Endothelial cell of umbilical vein (primary cell): ENCODE results near the gene KSR1. TPM values are rescaled to one million over a fixed set of nuclear protein-coding genes. Genes with fewer than 3 reads are reported as not detected.

Source experiments
- BruUV-seq: library from RNA; stranded (reverse); fragments of 400-500 nt; replicated peaks from 2 replicates; lab custom pipeline; 2021; lab: Mats Ljungman, UMichigan
- CTCF ChIA-PET: fragments of 300-600, 350-600 bp; sonication (Branson Sonifier 250); formaldehyde crosslinking; loops from one replicate; lab custom pipeline; 2021; ENCODE audit warnings: antibody characterized with exemption, inconsistent platforms; lab: Charles Lee
- POLR2A ChIA-PET: fragments of 300-600, 350-600 bp; sonication (Branson Sonifier 250); formaldehyde crosslinking; loops from one replicate; lab custom pipeline; 2021; ENCODE audit warnings: antibody characterized with exemption, inconsistent platforms; lab: Charles Lee
- DNase-seq: peaks from one replicate; pipeline ENCODE4 v3.0.0-alpha.2; 2011; ENCODE audit warnings: low read depth, low spot score
- FAIRE-seq: peaks from 2 replicates; lab custom pipeline; 2011; peaks lifted over from hg19 to GRCh38; lab: Jason Lieb, UNC
- H2AFZ ChIP-seq: 2 replicates; pipeline ENCODE4 v1.6.0; 2012; ENCODE audit warnings: low read depth, low read length, control low read depth, inconsistent platforms
- H3K27ac ChIP-seq: 2 replicates; pipeline ENCODE4 v1.5.1; 2011; ENCODE audit warnings: low read depth, mild to moderate bottlenecking, control low read depth, low read length, moderate library complexity; ENCODE audit not compliant: insufficient read depth
- H3K27me3 ChIP-seq, 2 experiments: 2 replicates each; pipeline versions ENCODE4 v1.6.0 to v1.6.1; 2011; ENCODE audit warnings: low read length in 2 of 2, mixed read lengths in 1 of 2; ENCODE audit not compliant: control insufficient read depth in 2 of 2, insufficient read depth in 2 of 2
- H3K36me3 ChIP-seq, 2 experiments: 2 replicates in 1 of 2; 3 replicates in 1 of 2; pipeline ENCODE4 v1.5.1; 2011; ENCODE audit warnings: low read length in 2 of 2, mild to moderate bottlenecking in 1 of 2, moderate library complexity in 1 of 2; ENCODE audit not compliant: control insufficient read depth in 2 of 2, insufficient read depth in 2 of 2; ENCODE audit errors: extremely low read depth in 1 of 2
- H3K4me1 ChIP-seq: 3 replicates; pipeline ENCODE4 v1.5.1; 2011; ENCODE audit warnings: mild to moderate bottlenecking, low read length; ENCODE audit not compliant: control insufficient read depth, insufficient read depth; ENCODE audit errors: extremely low read depth
- H3K4me2 ChIP-seq: 2 replicates; pipeline ENCODE4 v1.6.1; 2011; ENCODE audit warnings: low read length, control low read depth, mixed read lengths; ENCODE audit not compliant: insufficient read depth
- H3K4me3 ChIP-seq, 3 experiments: fragments of 200-600 bp in 1 of 3; sonication (generic), shearing (Covaris generic) in 1 of 3; replicated peaks in 1 of 3; 2 replicates each; pipeline ENCODE4 v1.5.1; 2011 to 2016; ENCODE audit warnings: control low read depth in 3 of 3, low read length in 3 of 3, mild to moderate bottlenecking in 2 of 3, inconsistent platforms in 1 of 3, low read depth in 1 of 3, moderate library complexity in 1 of 3; ENCODE audit not compliant: insufficient read depth in 1 of 3
- H3K79me2 ChIP-seq: 2 replicates; pipeline ENCODE4 v1.6.0; 2012; ENCODE audit warnings: low read length, inconsistent platforms; ENCODE audit not compliant: control insufficient read depth, insufficient read depth
- H3K9ac ChIP-seq: replicated peaks from 2 replicates; pipeline ENCODE3; 2011; ENCODE audit warnings: low read length, control low read depth; ENCODE audit not compliant: insufficient read depth; ENCODE audit errors: extremely low read depth
- H3K9me1 ChIP-seq: replicated peaks from 3 replicates; pipeline ENCODE4 v1.6.0; 2011; ENCODE audit warnings: mild to moderate bottlenecking, low read length; ENCODE audit not compliant: control insufficient read depth, insufficient read depth; ENCODE audit errors: extremely low read depth
- H3K9me3 ChIP-seq: replicated peaks from 2 replicates; pipeline ENCODE4 v1.5.1; 2012; ENCODE audit warnings: low read length, inconsistent platforms; ENCODE audit not compliant: control insufficient read depth, insufficient read depth
- H4K20me1 ChIP-seq: replicated peaks from 2 replicates; pipeline ENCODE3; 2011; ENCODE audit warnings: mild to moderate bottlenecking, low read length; ENCODE audit not compliant: control insufficient read depth, insufficient read depth; ENCODE audit errors: extremely low read depth
- CTCF ChIP-seq, 2 donors: IDR thresholded peaks; 1 replicate in 1 of 2; 2 replicates in 1 of 2; pipeline ENCODE4 v1.5.1; 2011; ENCODE audit warnings: low read length in 2 of 2, mild to moderate bottlenecking in 2 of 2, moderate library complexity in 2 of 2, control low read depth in 1 of 2, inconsistent platforms in 1 of 2, low read depth in 1 of 2; ENCODE audit not compliant: insufficient read depth in 1 of 2; ENCODE audit errors: extremely low read depth in 1 of 2
- FOS ChIP-seq: IDR thresholded peaks from 2 replicates; pipeline ENCODE4 v1.6.1; 2011; ENCODE audit warnings: mild to moderate bottlenecking, low read length, moderate library complexity, borderline replicate concordance; ENCODE audit not compliant: insufficient read depth
- GATA2 ChIP-seq: IDR thresholded peaks from 2 replicates; pipeline ENCODE4 v1.7.0; 2011; ENCODE audit warnings: low read depth, mild to moderate bottlenecking, moderate library complexity, mixed read lengths, low read length; ENCODE audit not compliant: insufficient read length, insufficient read depth
- JUN ChIP-seq: IDR thresholded peaks from 2 replicates; pipeline ENCODE4 v1.6.1; 2011; ENCODE audit warnings: borderline replicate concordance, low read depth; ENCODE audit not compliant: insufficient read length, insufficient read depth
- MAX ChIP-seq: IDR thresholded peaks from 2 replicates; pipeline ENCODE4 v1.6.1; 2011; ENCODE audit not compliant: insufficient read depth, insufficient read length
- POLR2AphosphoS5 ChIP-seq: IDR thresholded peaks from 2 replicates; pipeline ENCODE4 v1.6.1; 2012; ENCODE audit warnings: low read depth, mild to moderate bottlenecking, control low read depth, low read length, moderate library complexity; ENCODE audit not compliant: insufficient read depth
- dilution Hi-C: fragments of 300-500 bp; cut with MboI; formaldehyde crosslinking; loops from one replicate; pipeline ENCODE4 v1.15.0; 2019; ENCODE audit warnings: low sequenced_read_pairs; ENCODE audit not compliant: extremely low pct_ligation_motif_present
- intact Hi-C: fragments of 100-400 bp; cut with micrococcal nuclease; formaldehyde crosslinking; loops from one replicate; pipeline ENCODE4 v1.10.0; 2022
- polyA plus RNA-seq, 4 experiments: library from polyadenylated mRNA; depleted of rRNA in 3 of 4; stranded (reverse) in 3 of 4; unstranded in 1 of 4; fragments of >200 nt; gene quantifications; 2 replicates each; pipeline versions ENCODE4 v1.2.1 to v1.2.3, GENCODE V29; 2011 to 2012; ENCODE audit warnings: missing spikeins in 1 of 4
- total RNA-seq: library from RNA; stranded (reverse); gene quantifications from 2 replicates; pipeline ENCODE4 v1.2.3, GENCODE V29; 2021

Gene KSR1
- total and polyA plus RNA-seq, 2 donors (not counting 3 experiments of a cell fraction or from before 2014, with no cell fraction given) = 35.4 to 80.2 TPM

GRCh38 chr17:27620721-27621120, 164.5 kb downstream of the KSR1 start:
- H4K20me1 ChIP-seq = no peaks in the 10 kb centered on the region
- no peak overlapping the region for H3K9ac ChIP-seq
- no peaks in the 10 kb centered on the region for H3K9me1 ChIP-seq
- H3K4me1 ChIP-seq = peaks cover 13% of the 10 kb centered on the region
- ChIA-PET CTCF (interaction anchor here (1.0 to 2.8 kb wide), 6 partner anchors 11 to 34 kb away, joined by 3 to 13 read pairs (median 6); no protein-coding TSS in a partner anchor), POLR2A (no interaction called here)
- intact Hi-C loops = no loop called here
- peaks cover 10 to 47% of the 10 kb centered on the region in 2 experiments for H3K36me3 ChIP-seq
- BruUV-seq = no TSS peak
- FAIRE-seq (peak; percentile 99), DNase-seq (peak; percentile 67)
- no peaks in the 10 kb centered on the region for H3K27me3 ChIP-seq
- no peak overlapping the region for H2AFZ ChIP-seq
- no peaks in the 10 kb centered on the region for H3K79me2 ChIP-seq
- no peak overlapping the region for H3K4me3 ChIP-seq
- H3K4me2 ChIP-seq = peak overlapping the region; percentile 41
- H3K27ac ChIP-seq = peak overlapping the region; percentile 3
- peak; percentile 47 for TF ChIP-seq JUN
- peak; percentile 84 for TF ChIP-seq FOS
- no peak for TF ChIP-seq GATA2
- peak; percentile 15 for TF ChIP-seq MAX
- TF ChIP-seq POLR2AphosphoS5 = peak; percentile 63
- no peak for TF ChIP-seq CTCF (IDR thresholded peaks at IDR 0.05; ENCODE audit: extremely low read depth in 1 of 2, insufficient read depth in 1 of 2, low read depth in 1 of 2, low read length in 2 of 2)
- dilution Hi-C loops = no loop called here
- no peaks in the 10 kb centered on the region for H3K9me3 ChIP-seq
